ENCODE results near the gene SUPV3L1.
A peak's percentile ranks its signal among the peaks of the same experiment; 100 is the strongest.

Gene SUPV3L1

DNA sequence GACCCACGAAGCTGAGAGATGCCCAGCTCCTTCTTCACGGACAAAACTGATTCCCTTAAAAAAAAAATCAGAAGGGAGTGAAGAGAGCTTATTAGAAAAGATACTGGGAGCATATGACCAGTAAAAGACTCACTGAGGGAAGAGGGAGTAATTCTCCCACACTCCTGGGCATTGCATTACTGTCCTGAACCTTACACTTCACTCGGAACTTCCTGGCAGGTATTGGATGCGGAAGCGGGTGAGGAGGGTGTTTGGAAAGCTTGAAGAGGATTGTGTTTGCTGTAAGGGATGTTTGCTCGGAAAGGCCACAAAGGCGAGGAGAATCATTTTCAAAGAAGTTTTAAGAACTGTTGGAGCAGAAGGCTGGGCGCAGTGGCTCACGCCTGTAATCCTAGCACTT lies 40.5 kb downstream of the SUPV3L1 start:
- no peak overlapping the region for H3K4me3 Mint-ChIP-seq

DNA sequence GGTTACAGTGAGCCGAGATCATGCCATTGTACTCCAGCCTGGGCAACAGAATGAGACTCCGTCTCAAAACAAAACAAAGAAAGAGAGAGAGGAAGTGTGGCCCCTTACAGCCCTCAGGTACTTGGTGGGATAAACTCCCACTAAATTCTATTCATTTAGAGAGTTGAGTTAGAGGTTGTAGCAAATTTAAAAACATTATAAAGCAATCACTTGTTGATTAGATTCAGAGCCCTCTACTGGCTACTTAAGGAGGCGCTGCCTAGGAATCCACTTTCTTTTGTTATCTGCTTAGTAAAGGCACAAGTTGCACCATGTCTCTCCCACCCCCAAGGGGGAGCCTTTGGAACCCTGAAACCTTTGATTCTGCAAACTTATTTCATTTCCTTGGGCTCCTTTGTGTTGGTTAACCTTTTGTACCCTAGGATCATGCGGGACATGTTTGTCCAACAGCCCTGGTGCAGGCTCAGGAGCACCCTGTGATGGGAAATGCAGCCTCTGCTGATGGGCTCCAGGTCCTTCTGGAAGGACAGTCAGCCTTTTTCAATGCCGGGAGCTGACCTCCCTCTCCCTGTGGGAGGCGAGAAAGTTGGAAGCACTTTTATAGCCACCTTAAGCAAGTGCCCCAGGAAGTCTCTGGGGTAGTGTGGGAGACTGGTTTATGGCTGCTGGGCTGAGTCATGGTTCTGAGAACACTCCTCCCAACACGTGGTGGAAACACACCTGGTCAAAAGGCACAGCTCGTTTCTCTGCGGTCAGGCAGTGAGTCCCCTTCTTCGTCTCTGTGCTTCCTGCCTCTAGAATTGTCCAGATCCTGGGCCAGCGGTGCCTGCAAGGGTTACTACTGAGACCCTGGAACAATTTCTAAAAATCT lies 42.4 kb downstream of the SUPV3L1 start:
- no peak for DNase-seq
- H3K9me3 Mint-ChIP-seq, result no peaks in the 10 kb centered on the region
- H3K27ac Mint-ChIP-seq, result peak overlapping the region; percentile 78
- H3K27me3 Mint-ChIP-seq (ENCODE audit: low read depth, poor library complexity), result peaks cover 19% of the 10 kb centered on the region
- H3K4me3 Mint-ChIP-seq, result no peak overlapping the region
- H3K4me1 Mint-ChIP-seq, result peaks cover 51% of the 10 kb centered on the region
- TF ChIP-seq CTCF (IDR thresholded peaks at IDR 0.05), result peak; percentile 68
- H3K36me3 Mint-ChIP-seq (ENCODE audit: low read depth), result no peaks in the 10 kb centered on the region

More for the DNA sequence above, 40.5 kb downstream of the SUPV3L1 start:
- Mint-ChIP-seq H3K4me1 (peaks cover 51% of the 10 kb centered on the region), H3K27ac (no peak overlapping the region), H3K9me3 (no peaks in the 10 kb centered on the region), H3K27me3 (ENCODE audit: low read depth, poor library complexity) (peaks cover 20% of the 10 kb centered on the region), H3K36me3 (ENCODE audit: low read depth) (no peaks in the 10 kb centered on the region)
- no peak for TF ChIP-seq CTCF (IDR thresholded peaks at IDR 0.05)
- no peak for DNase-seq

DNA sequence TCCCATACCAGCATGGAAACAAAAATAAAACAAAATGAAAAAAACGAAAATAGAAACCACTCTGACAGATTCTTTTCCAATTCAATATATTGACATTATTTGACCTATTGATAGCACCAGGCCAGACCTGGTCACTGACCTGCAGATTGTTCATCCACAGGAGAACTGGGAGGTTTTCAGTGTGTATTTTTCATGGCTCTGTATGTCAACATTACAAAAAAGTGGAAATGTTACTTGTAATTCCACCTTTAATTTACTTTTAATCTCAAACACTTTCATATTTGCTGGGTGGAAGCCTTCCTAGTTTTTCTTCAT lies 43.0 kb downstream of the SUPV3L1 start:
- Mint-ChIP-seq H3K36me3 (ENCODE audit: low read depth) (no peaks in the 10 kb centered on the region), H3K27me3 (ENCODE audit: low read depth, poor library complexity) (peaks cover 22% of the 10 kb centered on the region), H3K9me3 (no peaks in the 10 kb centered on the region), H3K4me1 (peaks cover 51% of the 10 kb centered on the region), H3K27ac (peak overlapping the region; percentile 78), H3K4me3 (no peak overlapping the region)
- DNase-seq, result no peak
- no peak for TF ChIP-seq CTCF (IDR thresholded peaks at IDR 0.05)

DNA sequence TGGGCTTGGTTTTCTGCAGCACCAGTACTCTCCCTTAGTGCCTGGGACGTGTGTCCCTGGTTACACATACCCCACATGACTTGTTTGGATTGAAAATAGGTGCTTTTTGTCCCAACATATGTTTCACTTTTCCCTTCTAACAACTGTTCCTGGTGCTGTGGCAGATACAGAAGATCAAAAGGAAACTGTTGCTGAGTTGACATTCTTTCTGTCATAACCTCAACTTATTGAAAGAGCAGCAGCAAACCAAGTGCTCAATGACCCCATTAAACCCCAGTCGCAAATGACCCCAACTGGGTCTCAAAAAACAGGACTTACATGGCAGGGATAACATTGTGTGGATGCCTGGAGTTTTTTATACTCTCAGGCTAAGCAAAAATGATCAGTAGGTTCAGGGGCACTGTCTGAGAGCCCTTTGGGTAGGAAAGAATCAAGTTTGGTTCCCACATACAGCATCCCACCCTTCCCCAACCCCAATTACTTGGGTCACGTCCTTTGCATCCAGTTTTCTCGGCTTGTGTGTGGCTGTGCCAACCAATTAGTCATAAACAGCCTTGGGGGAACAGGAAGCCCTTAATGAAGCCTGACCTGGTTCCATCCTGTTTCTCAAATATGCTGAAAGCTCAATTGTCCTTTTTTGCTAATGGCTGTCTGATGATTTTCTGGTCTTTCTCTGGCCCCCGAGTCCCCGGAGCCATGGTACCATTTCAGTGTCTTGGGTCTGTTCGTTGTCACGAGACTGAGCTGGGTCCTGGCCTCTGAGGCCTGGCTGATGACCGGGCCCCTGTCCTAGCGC lies 45.0 kb downstream of the SUPV3L1 start:
- no peak for TF ChIP-seq CTCF (IDR thresholded peaks at IDR 0.05)
- no peaks in the 10 kb centered on the region for H3K9me3 Mint-ChIP-seq
- H3K4me3 Mint-ChIP-seq, result no peak overlapping the region
- peaks cover 52% of the 10 kb centered on the region for H3K4me1 Mint-ChIP-seq
- H3K27me3 Mint-ChIP-seq (ENCODE audit: low read depth, poor library complexity), result peaks cover 12% of the 10 kb centered on the region
- H3K36me3 Mint-ChIP-seq (ENCODE audit: low read depth), result no peaks in the 10 kb centered on the region
- H3K27ac Mint-ChIP-seq, result peak overlapping the region; percentile 89
- no peak for DNase-seq

DNA sequence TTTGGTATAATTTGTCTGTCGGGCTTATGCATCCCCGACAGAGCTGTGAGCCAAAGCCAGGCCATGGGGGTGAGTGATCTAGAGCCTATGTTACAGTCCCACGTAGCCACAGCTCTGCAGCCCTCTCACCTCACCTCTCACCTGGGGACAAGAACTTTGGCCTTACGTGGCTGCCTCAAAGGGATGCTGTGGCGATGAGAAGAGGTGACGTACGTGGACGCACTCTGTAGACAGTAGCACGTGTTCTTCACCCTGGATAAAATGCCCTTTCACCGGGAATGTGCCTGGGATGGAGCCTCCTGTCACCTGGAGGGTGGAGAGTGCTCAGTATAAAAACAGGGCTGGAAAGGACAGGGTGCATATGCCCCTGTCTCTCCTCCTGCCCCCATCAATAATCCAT lies 45.6 kb downstream of the SUPV3L1 start:
- no peak for TF ChIP-seq CTCF (IDR thresholded peaks at IDR 0.05)
- Mint-ChIP-seq H3K9me3 (no peaks in the 10 kb centered on the region), H3K4me3 (no peak overlapping the region), H3K27me3 (ENCODE audit: low read depth, poor library complexity) (peaks cover 7% of the 10 kb centered on the region), H3K36me3 (ENCODE audit: low read depth) (no peaks in the 10 kb centered on the region), H3K4me1 (peaks cover 46% of the 10 kb centered on the region), H3K27ac (peak overlapping the region; percentile 89)
- DNase-seq, result no peak
